ENCODE measurements around the gene CLK1. TPM values are rescaled to one million over a fixed set of nuclear protein-coding genes. Genes with fewer than 3 reads are reported as not detected.

CLK1 gene
- total RNA-seq, 1 donor from 2014 or later, result 51.1 TPM

DNA sequence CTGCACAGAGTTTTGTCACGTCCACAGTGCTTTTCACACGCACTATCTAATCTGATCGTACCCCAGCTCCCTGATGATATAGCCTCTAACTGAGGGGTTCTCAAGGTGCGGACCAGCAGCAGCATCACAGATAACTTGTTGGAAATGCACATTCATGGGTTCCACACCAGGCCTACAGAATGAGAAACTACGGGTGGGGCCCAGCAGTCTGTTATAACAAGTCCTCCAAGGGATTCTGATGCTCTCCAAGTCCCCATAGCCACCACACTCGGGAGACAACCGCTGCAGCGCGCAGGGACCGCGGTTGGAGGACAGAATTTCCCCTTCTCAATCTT, 53.5 kb downstream of the CLK1 start:
- no peak for ATAC-seq

DNA sequence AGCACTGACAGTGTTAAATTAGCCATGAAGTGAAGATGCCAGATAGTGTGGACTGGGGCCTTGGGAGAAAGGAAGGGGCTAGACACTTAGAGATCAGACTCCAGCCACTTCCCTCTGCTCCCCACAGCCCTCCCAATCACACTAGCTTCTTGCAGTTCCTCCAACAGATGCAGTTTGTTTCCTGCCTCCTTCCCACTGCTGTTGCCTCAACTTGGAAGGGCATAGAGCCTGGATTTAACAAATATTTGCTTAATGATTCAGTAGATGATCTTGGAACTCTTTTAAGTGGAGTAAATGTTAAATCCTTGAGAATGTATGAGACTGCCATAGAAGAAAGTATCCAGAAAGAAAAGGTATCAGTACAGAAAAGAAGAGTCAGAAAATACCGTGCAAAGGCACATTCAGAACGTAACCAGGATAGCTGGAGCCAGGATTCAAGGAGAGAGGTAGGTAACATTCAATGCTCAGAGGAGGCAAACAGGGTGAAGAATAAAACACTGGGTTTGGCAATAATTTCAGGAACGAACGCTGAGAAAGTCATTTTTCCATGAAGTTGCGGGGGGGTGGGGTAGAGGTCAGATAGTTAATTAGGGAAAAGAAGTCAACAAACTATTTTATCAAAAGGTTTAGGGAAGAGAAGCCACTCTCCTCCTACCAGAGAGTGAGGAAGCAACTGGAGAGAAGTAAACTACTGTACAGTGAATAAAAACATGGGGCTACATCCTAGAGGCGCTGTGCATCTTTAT, 54.0 kb downstream of the CLK1 start:
- ATAC-seq, result no peak

DNA sequence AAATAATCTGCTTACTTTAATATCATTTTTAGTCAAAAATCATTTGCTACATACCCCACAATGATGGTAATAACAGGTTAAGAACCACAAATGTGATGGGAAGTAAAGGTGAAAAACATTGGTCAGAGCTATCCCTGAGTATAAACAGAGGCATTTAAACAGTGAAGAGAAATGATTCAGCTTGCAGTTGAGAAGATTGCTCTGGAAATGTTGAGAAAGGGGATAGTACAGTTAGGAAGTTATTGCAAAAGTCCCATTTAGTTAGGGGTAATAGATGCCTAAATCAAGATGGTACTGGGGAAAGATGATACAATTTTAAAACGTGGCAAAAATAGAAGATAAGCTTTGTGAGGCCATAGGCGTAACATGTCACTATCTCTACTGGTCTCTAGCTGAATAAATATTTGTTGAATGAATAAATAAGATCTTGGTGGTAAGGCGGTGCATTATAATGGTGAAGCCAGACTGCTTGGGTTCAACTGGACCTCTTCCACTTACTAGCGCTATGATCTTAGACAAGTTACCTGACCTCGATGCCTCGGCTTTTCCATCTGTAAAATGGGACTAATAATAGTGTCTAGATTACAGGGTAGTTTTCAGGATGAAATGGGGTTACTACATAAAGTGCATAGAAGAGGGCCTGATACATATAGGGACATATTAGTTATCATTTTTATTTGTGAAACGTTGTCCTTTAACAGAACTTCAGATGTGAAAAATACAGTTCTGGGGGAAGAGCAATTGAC, 54.8 kb downstream of the CLK1 start:
- no peak for ATAC-seq

Other genes with a start within 250 kb of the CLK1 start
- gene BZW1, start 52.7 kb downstream of the CLK1 start, total RNA-seq, result 268 TPM
- 22.3 TPM for gene PPIL3, start 24.4 kb upstream of the CLK1 start, total RNA-seq
- 23.2 TPM for gene NIF3L1, start 24.7 kb upstream of the CLK1 start, total RNA-seq
- 21.8 TPM for gene ORC2, start 99.0 kb upstream of the CLK1 start, total RNA-seq
- 16.7 TPM for gene HYCC2, start 207.0 kb upstream of the CLK1 start, total RNA-seq
- 96.0 TPM for gene NDUFB3, start 207.3 kb upstream of the CLK1 start, total RNA-seq